AG09309 (cell line): ENCODE results near the gene TRAM2.

Experiments used
- DNase-seq: peaks from one replicate; pipeline ENCODE4 v3.0.0-alpha.2; 2010; ENCODE audit warnings: low read depth
- H3K4me3 ChIP-seq: 2 replicates; pipeline ENCODE4 v1.5.1; 2011; ENCODE audit warnings: mild to moderate bottlenecking, low read depth, low read length, moderate library complexity; ENCODE audit not compliant: control insufficient read depth
- CTCF ChIP-seq: IDR thresholded peaks from 2 replicates; pipeline ENCODE4 v1.5.1; 2011; ENCODE audit warnings: mild to moderate bottlenecking, low read depth, low read length, inconsistent platforms; ENCODE audit not compliant: insufficient read depth, control insufficient read depth; ENCODE audit errors: missing control alignments

The TRAM2 gene

GRCh38 chr6:52577022-52577777, at the start of gene TRAM2:
Gene TRAM2 (minus strand): TSS chr6:52577060. CDS start chr6:52576915, 145 bp downstream.
- no peak for DNase-seq
- H3K4me3 ChIP-seq: peak within 1 kb of the TSS; percentile 93
- TF ChIP-seq CTCF: no peak

- DNase-seq: no peak
- no peak for TF ChIP-seq CTCF
- no peak overlapping the region for H3K4me3 ChIP-seq
Measured at GRCh38 chr6:52622810-52623209, 46.0 kb upstream of the TRAM2 start.

DNA sequence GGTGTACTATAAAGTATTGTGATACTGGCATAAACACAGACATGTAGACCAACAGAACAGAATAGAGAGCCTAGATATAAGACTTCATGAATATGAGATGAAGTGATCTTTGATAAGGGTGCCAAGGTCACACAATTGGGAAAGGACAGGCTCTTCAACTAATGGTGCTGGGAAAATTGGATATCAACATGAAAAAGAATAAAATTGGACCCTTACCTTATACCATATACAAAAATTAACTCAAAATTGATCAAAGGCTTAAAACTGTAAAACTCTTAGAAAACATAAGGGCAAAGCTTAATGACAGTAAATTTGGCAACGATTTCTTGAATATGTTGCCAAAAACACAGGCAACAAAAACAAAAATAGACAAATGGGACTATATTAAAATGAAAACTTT, 44.8 kb upstream of the TRAM2 start:
- DNase-seq: no peak
- no peak for TF ChIP-seq CTCF
- H3K4me3 ChIP-seq: no peak overlapping the region

DNA sequence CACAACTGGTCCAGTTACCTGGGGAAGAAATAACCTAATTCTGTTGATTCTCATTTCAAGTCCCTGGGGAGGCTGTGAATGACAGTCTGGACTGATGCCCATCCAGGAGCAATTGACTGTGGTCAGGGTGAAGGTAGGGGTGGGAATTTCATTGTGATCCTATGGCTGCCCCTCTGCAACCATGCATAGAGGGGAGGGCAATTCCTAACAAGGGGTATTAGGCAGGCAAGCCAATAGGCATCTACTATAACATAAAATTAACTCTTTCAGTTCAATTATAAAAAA, 44.0 kb upstream of the TRAM2 start:
- no peak overlapping the region for H3K4me3 ChIP-seq
- TF ChIP-seq CTCF: no peak
- no peak for DNase-seq

GRCh38 chr6:52620055-52620905, 43.4 kb upstream of the TRAM2 start:
- DNase-seq: no peak
- no peak for TF ChIP-seq CTCF
- H3K4me3 ChIP-seq: no peak overlapping the region

DNA sequence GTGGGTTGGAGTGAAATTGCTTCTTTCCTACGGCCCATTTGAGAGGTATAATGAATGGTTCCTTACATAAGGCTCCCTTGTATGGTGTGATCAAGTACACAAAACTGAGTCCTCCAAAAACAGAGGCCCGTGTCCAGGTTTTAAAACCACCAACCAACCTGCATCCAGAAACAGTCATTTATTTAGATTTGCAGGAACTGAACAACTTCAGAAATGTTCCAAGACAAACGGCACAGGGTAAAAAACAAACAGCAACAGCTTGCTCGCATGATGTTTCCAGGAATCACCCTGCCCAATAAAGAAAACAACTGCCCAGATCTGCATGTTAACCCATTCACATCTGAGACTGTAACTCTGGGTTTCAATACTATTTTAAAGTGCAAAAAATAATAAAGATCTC, 40.2 kb upstream of the TRAM2 start:
- H3K4me3 ChIP-seq: no peak overlapping the region
- no peak for DNase-seq
- TF ChIP-seq CTCF: no peak
